Measurements from ENCODE around the gene SETDB1.
"Not testable (repeated sequence)": the region's sequence is repeated elsewhere in the genome, so short reads cannot be mapped to it uniquely, and the experiment has no call there.

Gene SETDB1

DNA sequence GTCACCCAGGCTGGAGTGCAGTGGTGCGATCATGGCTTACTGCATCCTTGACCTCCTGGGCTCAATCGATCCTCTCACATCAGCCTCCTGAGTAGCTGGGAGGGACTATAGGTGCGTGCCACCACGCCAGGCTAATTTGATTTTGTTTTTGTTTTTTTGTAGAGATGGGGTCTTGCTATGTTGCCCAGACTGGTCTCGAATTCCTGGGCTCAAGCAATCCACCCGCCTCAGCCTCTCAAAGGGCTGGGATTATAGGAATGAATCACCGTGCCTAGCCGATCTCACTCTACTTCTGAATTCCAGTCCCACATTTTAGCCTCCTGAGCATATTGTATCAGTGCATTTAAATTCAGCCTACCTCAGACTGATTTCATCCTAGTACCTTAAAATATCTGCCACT is 37.4 kb upstream of the SETDB1 start:
- TF ChIP-seq GABPA (IDR thresholded peaks at IDR 0.05; ENCODE audit: low read depth) (no peak), POLR2AphosphoS5 (IDR thresholded peaks at IDR 0.05; ENCODE audit: low read depth) (no peak), SPI1 (IDR thresholded peaks at IDR 0.05; ENCODE audit: borderline replicate concordance, low read depth) (no peak)
- TF ChIP-seq, protein P1, sequence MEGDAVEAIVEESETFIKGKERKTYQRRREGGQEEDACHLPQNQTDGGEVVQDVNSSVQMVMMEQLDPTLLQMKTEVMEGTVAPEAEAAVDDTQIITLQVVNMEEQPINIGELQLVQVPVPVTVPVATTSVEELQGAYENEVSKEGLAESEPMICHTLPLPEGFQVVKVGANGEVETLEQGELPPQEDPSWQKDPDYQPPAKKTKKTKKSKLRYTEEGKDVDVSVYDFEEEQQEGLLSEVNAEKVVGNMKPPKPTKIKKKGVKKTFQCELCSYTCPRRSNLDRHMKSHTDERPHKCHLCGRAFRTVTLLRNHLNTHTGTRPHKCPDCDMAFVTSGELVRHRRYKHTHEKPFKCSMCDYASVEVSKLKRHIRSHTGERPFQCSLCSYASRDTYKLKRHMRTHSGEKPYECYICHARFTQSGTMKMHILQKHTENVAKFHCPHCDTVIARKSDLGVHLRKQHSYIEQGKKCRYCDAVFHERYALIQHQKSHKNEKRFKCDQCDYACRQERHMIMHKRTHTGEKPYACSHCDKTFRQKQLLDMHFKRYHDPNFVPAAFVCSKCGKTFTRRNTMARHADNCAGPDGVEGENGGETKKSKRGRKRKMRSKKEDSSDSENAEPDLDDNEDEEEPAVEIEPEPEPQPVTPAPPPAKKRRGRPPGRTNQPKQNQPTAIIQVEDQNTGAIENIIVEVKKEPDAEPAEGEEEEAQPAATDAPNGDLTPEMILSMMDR (IDR thresholded peaks at IDR 0.05; ENCODE audit: insufficient read depth, low read length) = no peak
- TF ChIP-seq, protein P2, sequence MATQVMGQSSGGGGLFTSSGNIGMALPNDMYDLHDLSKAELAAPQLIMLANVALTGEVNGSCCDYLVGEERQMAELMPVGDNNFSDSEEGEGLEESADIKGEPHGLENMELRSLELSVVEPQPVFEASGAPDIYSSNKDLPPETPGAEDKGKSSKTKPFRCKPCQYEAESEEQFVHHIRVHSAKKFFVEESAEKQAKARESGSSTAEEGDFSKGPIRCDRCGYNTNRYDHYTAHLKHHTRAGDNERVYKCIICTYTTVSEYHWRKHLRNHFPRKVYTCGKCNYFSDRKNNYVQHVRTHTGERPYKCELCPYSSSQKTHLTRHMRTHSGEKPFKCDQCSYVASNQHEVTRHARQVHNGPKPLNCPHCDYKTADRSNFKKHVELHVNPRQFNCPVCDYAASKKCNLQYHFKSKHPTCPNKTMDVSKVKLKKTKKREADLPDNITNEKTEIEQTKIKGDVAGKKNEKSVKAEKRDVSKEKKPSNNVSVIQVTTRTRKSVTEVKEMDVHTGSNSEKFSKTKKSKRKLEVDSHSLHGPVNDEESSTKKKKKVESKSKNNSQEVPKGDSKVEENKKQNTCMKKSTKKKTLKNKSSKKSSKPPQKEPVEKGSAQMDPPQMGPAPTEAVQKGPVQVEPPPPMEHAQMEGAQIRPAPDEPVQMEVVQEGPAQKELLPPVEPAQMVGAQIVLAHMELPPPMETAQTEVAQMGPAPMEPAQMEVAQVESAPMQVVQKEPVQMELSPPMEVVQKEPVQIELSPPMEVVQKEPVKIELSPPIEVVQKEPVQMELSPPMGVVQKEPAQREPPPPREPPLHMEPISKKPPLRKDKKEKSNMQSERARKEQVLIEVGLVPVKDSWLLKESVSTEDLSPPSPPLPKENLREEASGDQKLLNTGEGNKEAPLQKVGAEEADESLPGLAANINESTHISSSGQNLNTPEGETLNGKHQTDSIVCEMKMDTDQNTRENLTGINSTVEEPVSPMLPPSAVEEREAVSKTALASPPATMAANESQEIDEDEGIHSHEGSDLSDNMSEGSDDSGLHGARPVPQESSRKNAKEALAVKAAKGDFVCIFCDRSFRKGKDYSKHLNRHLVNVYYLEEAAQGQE (IDR thresholded peaks at IDR 0.05; ENCODE audit: insufficient replicate concordance, low read depth) = no peak
- Histone ChIP-seq H3K27ac (replicated peaks) (no peak overlapping the region), H3K4me3 (replicated peaks; ENCODE audit: insufficient read depth, low read length) (no peak overlapping the region), H3K27me3 (ENCODE audit: insufficient read depth, poor library complexity, severe bottlenecking) (no peaks in the 10 kb centered on the region)
- no peak for DNase-seq (ENCODE audit: low read depth in 1 of 2, low spot score in 1 of 2)

DNA sequence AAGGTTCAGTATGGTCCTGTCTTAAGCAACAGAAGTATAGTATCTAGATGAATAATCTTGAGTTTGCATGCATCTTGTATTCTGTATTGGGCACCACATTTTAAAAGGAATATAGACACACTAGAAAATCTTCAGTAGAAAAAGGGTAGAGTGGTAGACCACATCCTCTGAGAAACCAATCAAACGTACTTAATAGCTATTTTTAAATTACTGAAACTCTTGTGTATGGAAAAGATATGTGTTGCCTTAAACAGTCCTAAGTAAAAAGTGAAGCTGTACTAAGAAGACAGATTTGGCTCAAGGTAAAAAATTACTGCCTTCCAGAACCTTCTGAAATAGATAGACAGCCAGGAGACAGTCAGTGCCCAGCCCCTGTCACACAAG is 36.1 kb upstream of the SETDB1 start:
- H3K4me3 ChIP-seq (replicated peaks; ENCODE audit: insufficient read depth, low read length) = no peak overlapping the region

DNA sequence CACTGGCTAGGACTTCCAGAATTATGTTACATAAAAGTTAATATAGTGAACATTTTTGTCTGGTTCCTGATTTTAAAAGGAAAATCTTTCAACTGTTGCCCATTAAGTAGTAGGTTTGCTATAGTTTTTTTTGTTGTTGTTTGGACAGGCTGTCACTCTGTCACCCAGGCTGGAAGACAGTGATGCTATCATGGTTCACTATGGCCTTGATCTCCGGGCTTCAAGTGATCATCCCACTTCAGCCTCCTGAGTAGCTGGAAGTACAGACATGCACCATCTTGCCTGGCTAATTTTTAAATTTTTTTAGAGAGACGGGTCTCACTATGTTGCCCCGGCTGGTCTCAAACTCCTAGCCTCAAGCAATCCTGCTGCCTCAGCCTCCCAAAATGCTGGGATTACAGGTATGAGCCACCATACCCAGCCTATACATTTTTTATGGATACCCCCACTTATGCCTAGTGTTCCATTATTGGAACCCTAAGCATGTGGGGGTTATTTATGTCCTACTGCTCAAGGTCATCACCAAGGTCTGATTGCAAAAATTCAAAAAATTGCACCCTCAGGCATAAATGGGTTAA is 32.7 kb upstream of the SETDB1 start:
- Histone ChIP-seq H3K4me3 (replicated peaks; ENCODE audit: insufficient read depth, low read length) (no peak overlapping the region), H3K27ac (replicated peaks) (no peak overlapping the region), H3K27me3 (ENCODE audit: insufficient read depth, poor library complexity, severe bottlenecking) (no peaks in the 10 kb centered on the region)
- TF ChIP-seq GABPA (IDR thresholded peaks at IDR 0.05; ENCODE audit: low read depth) (no peak), POLR2AphosphoS5 (IDR thresholded peaks at IDR 0.05; ENCODE audit: low read depth) (no peak)
- TF ChIP-seq, protein P1 (IDR thresholded peaks at IDR 0.05; ENCODE audit: insufficient read depth, low read length) = no peak
- no peak for DNase-seq (ENCODE audit: low read depth in 1 of 2, low spot score in 1 of 2)

More for the DNA sequence above, 36.1 kb upstream of the SETDB1 start:
- no peak for DNase-seq (ENCODE audit: low read depth in 1 of 2, low spot score in 1 of 2)
- no peaks in the 10 kb centered on the region for H3K27me3 ChIP-seq (ENCODE audit: insufficient read depth, poor library complexity, severe bottlenecking)
- H3K27ac ChIP-seq (replicated peaks) = no peak overlapping the region
- TF ChIP-seq, protein P1 (IDR thresholded peaks at IDR 0.05; ENCODE audit: insufficient read depth, low read length) = no peak

DNA sequence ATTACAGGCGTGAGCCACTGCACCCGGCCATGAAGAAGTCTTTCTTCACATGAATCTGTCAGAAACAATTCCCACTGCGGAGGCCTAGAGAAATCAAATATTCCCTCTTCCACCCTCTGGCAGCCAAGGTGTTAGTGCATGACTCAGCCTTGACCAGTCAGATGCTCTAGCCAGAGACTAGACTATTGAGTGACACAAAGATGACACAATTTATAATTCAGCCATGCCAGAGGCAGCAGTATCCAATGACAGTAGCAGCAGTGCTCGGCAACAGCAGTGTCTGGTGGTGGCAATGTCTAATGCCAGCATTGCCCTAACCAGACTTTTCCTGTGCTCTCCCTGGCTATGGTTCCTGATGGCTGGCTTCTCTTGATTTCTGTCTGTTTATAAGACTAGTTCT is 30.5 kb upstream of the SETDB1 start:
- TF ChIP-seq, protein P2 (IDR thresholded peaks at IDR 0.05; ENCODE audit: insufficient replicate concordance, low read depth) = no peak
- TF ChIP-seq, protein P1 (IDR thresholded peaks at IDR 0.05; ENCODE audit: insufficient read depth, low read length) = no peak
- TF ChIP-seq POLR2AphosphoS5 (IDR thresholded peaks at IDR 0.05; ENCODE audit: low read depth) = no peak
- TF ChIP-seq GABPA (IDR thresholded peaks at IDR 0.05; ENCODE audit: low read depth) = no peak
- no peak for TF ChIP-seq SPI1 (IDR thresholded peaks at IDR 0.05; ENCODE audit: borderline replicate concordance, low read depth)
- no peak overlapping the region for H3K27ac ChIP-seq (replicated peaks)
- no peak overlapping the region for H3K4me3 ChIP-seq (replicated peaks; ENCODE audit: insufficient read depth, low read length)
- H3K27me3 ChIP-seq (ENCODE audit: insufficient read depth, poor library complexity, severe bottlenecking) = no peaks in the 10 kb centered on the region
- no peak for DNase-seq (ENCODE audit: low read depth in 1 of 2, low spot score in 1 of 2)

DNA sequence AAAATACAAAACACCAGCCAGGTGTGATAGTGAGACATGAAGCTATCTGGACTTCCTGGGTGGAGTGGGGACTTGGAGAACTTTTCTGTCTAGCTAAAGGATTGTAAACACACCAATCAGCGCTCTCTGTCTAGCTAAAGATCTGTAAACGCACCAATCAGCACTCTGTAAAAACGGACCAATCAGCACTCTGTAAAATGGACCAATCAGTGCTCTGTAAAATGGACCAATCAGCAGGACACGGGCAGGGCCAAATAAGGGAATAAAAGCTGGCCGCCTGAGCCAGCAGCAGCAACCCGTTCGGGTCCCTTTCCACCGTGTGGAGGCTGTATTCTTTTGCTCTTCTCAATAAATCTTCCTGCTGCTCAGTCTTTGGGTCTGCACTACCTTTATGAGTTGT is 26.4 kb upstream of the SETDB1 start:
- DNase-seq (ENCODE audit: low read depth in 1 of 2, low spot score in 1 of 2); H3K4me3 ChIP-seq (replicated peaks; ENCODE audit: insufficient read depth, low read length); H3K27ac ChIP-seq (replicated peaks); H3K27me3 ChIP-seq (ENCODE audit: insufficient read depth, poor library complexity, severe bottlenecking): not testable (repeated sequence)

Data from HL-60 (cell line).